ENCODE data around the gene PIEZO1. TPM values are rescaled to one million over a fixed set of nuclear protein-coding genes. Genes with fewer than 3 reads are reported as not detected.

PIEZO1 gene
- total and polyA plus RNA-seq, 9 of the 15 experiments (the other 6 are each of a cell fraction or from before 2014, with no cell fraction given): 3.6 to 432 (median 131) TPM

- peak; percentile 43; the same call in 1 of the 2 replicates for TF ChIP-seq ZBTB9 (CRISPR knock-in tag; IDR thresholded peaks at IDR 0.05)
- TF ChIP-seq SIX5 (IDR thresholded peaks at IDR 0.05; ENCODE audit: borderline replicate concordance in 1 of 2, insufficient read depth in 1 of 2, low read depth in 1 of 2, low read length in 2 of 2): no peak
- TF ChIP-seq UBTF (IDR thresholded peaks at IDR 0.05; ENCODE audit: borderline replicate concordance in 1 of 2, low read depth in 2 of 2, low read length in 2 of 2): peak; percentile 22 to 89; a peak in 2 of 4 replicates
- TF ChIP-seq SMAD4 (CRISPR knock-in tag; conservative IDR thresholded peaks at IDR 0.05): peak; percentile 60
- TF ChIP-seq PHF8 (IDR thresholded peaks at IDR 0.05; ENCODE audit: borderline replicate concordance, low read length): peak; percentile 76; the same call in 1 of the 2 replicates
- TF ChIP-seq SAFB (IDR thresholded peaks at IDR 0.05; ENCODE audit: borderline replicate concordance, low read depth, low read length): peak; percentile 99
- peak; percentile 88 for TF ChIP-seq ARID4B (CRISPR knock-in tag; IDR thresholded peaks at IDR 0.05)
- TF ChIP-seq ID3 (CRISPR knock-in tag; IDR thresholded peaks at IDR 0.05): no peak
- TF ChIP-seq ID3 (tag; IDR thresholded peaks at IDR 0.05): peak; percentile 61; the same call in 1 of the 2 replicates
- TF ChIP-seq TEAD1 (CRISPR knock-in tag; IDR thresholded peaks at IDR 0.05): peak; percentile 3 to 97; a peak in 3 of 4 replicates
- peak; percentile 51 for TF ChIP-seq HCFC1 (IDR thresholded peaks at IDR 0.05; ENCODE audit: low read depth, low read length)
- TF ChIP-seq SUPT5H (IDR thresholded peaks at IDR 0.05): peak; percentile 79
- TF ChIP-seq ZNF511 (CRISPR knock-in tag; IDR thresholded peaks at IDR 0.05): peak; percentile 17; the same call in 1 of the 2 replicates
- TF ChIP-seq SLC30A9 (CRISPR knock-in tag; IDR thresholded peaks at IDR 0.05): no peak
Measured at GRCh38 chr16:88811769-88812512, 26.9 kb upstream of the PIEZO1 start, which contains the start of gene APRT (continued).
